Measurements from ENCODE around the gene C2orf78. TPM values are rescaled to one million over a fixed set of nuclear protein-coding genes. Genes with fewer than 3 reads are reported as not detected.

Gene C2orf78
- total and polyA plus RNA-seq, 9 of the 15 experiments (the other 6 are each of a cell fraction or from before 2014, with no cell fraction given): 0.04 to 0.28 (median 0.20) TPM

DNA sequence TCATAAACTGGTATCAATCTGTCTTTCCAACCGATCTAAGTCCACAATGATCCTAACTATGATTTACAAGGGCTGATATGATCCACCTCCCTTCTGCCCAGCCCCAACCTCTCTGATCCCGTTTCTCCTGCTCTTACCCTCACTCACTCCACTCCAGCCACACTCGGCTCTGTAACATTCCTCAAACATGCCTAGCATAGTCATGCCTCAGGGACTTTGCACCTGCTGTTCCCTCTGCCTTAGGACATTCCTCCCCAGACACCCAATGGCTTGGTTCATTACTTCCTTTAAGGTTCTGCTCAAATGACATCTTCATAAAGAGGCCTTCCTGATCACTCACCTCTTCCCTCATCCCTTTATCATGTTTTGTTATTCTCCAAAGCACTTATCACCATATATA, 13.3 kb upstream of the C2orf78 start:
- BruUV-seq (replicated peaks): no TSS peak
- DNase-seq (ENCODE audit: extremely low read depth in 1 of 4, low spot score in 3 of 4): no peak
- ChIA-PET POLR2A (no interaction called here), CTCF (ENCODE audit: low intra/inter-chr PET ratio) (no interaction called here)
- no peaks in the 10 kb centered on the region for H3K27me3 ChIP-seq (ENCODE audit: control insufficient read depth in 2 of 2, insufficient read depth in 2 of 2, low read length in 2 of 2)
- TF ChIP-seq ZZZ3 (IDR thresholded peaks at IDR 0.05) (no peak), RAD21 (CRISPR knock-in tag; conservative IDR thresholded peaks at IDR 0.05 in 1 of 2, IDR thresholded peaks at IDR 0.05 in 1 of 2) (no peak), HMGN3 (IDR thresholded peaks at IDR 0.05; ENCODE audit: borderline replicate concordance, extremely low read depth, insufficient read length, low read depth, low read length) (no peak), SP1 (CRISPR knock-in tag; IDR thresholded peaks at IDR 0.05) (no peak), NRF1 (conservative IDR thresholded peaks at IDR 0.05 in 1 of 2, IDR thresholded peaks at IDR 0.05 in 1 of 2) (no peak), SNRNP70 (optimal IDR thresholded peaks at IDR 0.05; ENCODE audit: low read depth, low read length) (no peak), ZNF311 (CRISPR knock-in tag; IDR thresholded peaks at IDR 0.05) (no peak)
- TF ChIP-seq, protein P1, sequence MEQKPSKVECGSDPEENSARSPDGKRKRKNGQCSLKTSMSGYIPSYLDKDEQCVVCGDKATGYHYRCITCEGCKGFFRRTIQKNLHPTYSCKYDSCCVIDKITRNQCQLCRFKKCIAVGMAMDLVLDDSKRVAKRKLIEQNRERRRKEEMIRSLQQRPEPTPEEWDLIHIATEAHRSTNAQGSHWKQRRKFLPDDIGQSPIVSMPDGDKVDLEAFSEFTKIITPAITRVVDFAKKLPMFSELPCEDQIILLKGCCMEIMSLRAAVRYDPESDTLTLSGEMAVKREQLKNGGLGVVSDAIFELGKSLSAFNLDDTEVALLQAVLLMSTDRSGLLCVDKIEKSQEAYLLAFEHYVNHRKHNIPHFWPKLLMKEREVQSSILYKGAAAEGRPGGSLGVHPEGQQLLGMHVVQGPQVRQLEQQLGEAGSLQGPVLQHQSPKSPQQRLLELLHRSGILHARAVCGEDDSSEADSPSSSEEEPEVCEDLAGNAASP (IDR thresholded peaks at IDR 0.05): no peak
- WGBS (ENCODE audit: insufficient coverage, low coverage, missing lambda C conversion rate): 85% methylated on average over 3 of the region's 3 CpGs
- peaks cover 67% of the 10 kb centered on the region for H3K36me3 ChIP-seq (ENCODE audit: control insufficient read depth, insufficient read depth, low read length)
- no peak for FAIRE-seq
- H4K20me1 ChIP-seq (replicated peaks; ENCODE audit: control insufficient read depth, insufficient read depth, low read length): no peaks in the 10 kb centered on the region
- H3K9ac ChIP-seq (ENCODE audit: insufficient read depth in 1 of 2, low read depth in 2 of 2, low read length in 2 of 2): no peak overlapping the region
- H3K79me2 ChIP-seq (ENCODE audit: control insufficient read depth, insufficient read depth, low read length): no peaks in the 10 kb centered on the region
- H3K4me1 ChIP-seq (replicated peaks in 1 of 2; ENCODE audit: control insufficient read depth in 2 of 2, insufficient read depth in 2 of 2, low read length in 2 of 2): no peaks in the 10 kb centered on the region
- H3K9me1 ChIP-seq (ENCODE audit: control insufficient read depth, insufficient read depth, low read length): no peaks in the 10 kb centered on the region
- ATAC-seq: no peak
- intact Hi-C loops (cut with micrococcal nuclease) (loop anchor here (10.0 kb wide), 1 partner anchor 76 kb away; no protein-coding TSS in a partner anchor), in situ Hi-C loops (cut with MboI) (no loop called here)
- H3K9me3 ChIP-seq (replicated peaks; ENCODE audit: control insufficient read depth, insufficient read depth, low read depth, low read length): no peaks in the 10 kb centered on the region
- no peak overlapping the region for H3K4me2 ChIP-seq (ENCODE audit: insufficient read depth, low read length)
- H3K4me3 ChIP-seq: no peak overlapping the region
- no peak overlapping the region for H2AFZ ChIP-seq (ENCODE audit: low read depth, low read length)
- H3K27ac ChIP-seq (ENCODE audit: extremely low read depth, low read depth, low read length): no peak overlapping the region
